GM12874 (cell line): Measurements from ENCODE around the gene RAVER2.

Experiments used
- CTCF ChIP-seq: IDR thresholded peaks from 2 replicates; pipeline ENCODE4 v1.5.1; 2011; ENCODE audit warnings: low read depth, mild to moderate bottlenecking, control low read depth, low read length, moderate library complexity; ENCODE audit not compliant: insufficient read depth

Gene RAVER2

GRCh38 chr1:64809309-64809708, 64.4 kb downstream of the RAVER2 start:
- TF ChIP-seq CTCF = no peak

GRCh38 chr1:64810001-64810400, 65.1 kb downstream of the RAVER2 start:
- TF ChIP-seq CTCF = no peak

GRCh38 chr1:64811131-64811530, 66.3 kb downstream of the RAVER2 start:
- TF ChIP-seq CTCF = no peak

- no peak for TF ChIP-seq CTCF
These were observed 69.6 kb downstream of the RAVER2 start for GRCh38 chr1:64814427-64814826.

- TF ChIP-seq CTCF = no peak
These were observed 77.7 kb downstream of the RAVER2 start for GRCh38 chr1:64822621-64823020.

GRCh38 chr1:64823691-64824476, 79.0 kb downstream of the RAVER2 start:
- TF ChIP-seq CTCF = peak; percentile 56

GRCh38 chr1:64826991-64827390, 82.1 kb downstream of the RAVER2 start:
- no peak for TF ChIP-seq CTCF

- no peak for TF ChIP-seq CTCF
These were observed 84.0 kb downstream of the RAVER2 start for GRCh38 chr1:64828829-64829228.
